ENCODE data around the gene KCMF1.
"Not testable (repeated sequence)": the region's sequence is repeated elsewhere in the genome, so short reads cannot be mapped to it uniquely, and the experiment has no call there.

The KCMF1 gene

GRCh38 chr2:84970868-84971509, at the start of gene KCMF1:
Gene KCMF1, plus strand, starts transcription at chr2:84971161. Its CDS starts 291 bp downstream, at chr2:84971452.
- DNase-seq: peak; percentile 19

GRCh38 chr2:84923009-84923408, 48.0 kb upstream of the KCMF1 start:
- DNase-seq: no peak

GRCh38 chr2:84924173-84925106, 46.5 kb upstream of the KCMF1 start:
- DNase-seq: peak; percentile 47

GRCh38 chr2:84925336-84925723, 45.6 kb upstream of the KCMF1 start:
- no peak for DNase-seq

- DNase-seq: peak; percentile 96
Measured at GRCh38 chr2:84925724-84926376, 45.1 kb upstream of the KCMF1 start.

GRCh38 chr2:84927275-84927627, 43.7 kb upstream of the KCMF1 start:
- DNase-seq: no peak

- no peak for DNase-seq
Measured at GRCh38 chr2:84931384-84931821, 39.6 kb upstream of the KCMF1 start.

- DNase-seq: peak; percentile 58
Measured at GRCh38 chr2:84938194-84938879, 32.6 kb upstream of the KCMF1 start.

GRCh38 chr2:84939426-84940087, 31.4 kb upstream of the KCMF1 start:
- peak; percentile 66 for DNase-seq

- no peak for DNase-seq
Measured at GRCh38 chr2:84940088-84940470, 30.9 kb upstream of the KCMF1 start.

- peak; percentile 72 for DNase-seq
Measured at GRCh38 chr2:84940831-84941412, 30.0 kb upstream of the KCMF1 start.

GRCh38 chr2:84942166-84942565, 28.8 kb upstream of the KCMF1 start:
- no peak for DNase-seq

- peak; percentile 80 for DNase-seq
Measured at GRCh38 chr2:84942964-84943421, 28.0 kb upstream of the KCMF1 start.

- no peak for DNase-seq
Measured at GRCh38 chr2:84944295-84944909, 26.6 kb upstream of the KCMF1 start.

GRCh38 chr2:84945838-84946203, 25.1 kb upstream of the KCMF1 start:
- not testable (repeated sequence) for DNase-seq

- DNase-seq: peak; percentile 89
Measured at GRCh38 chr2:84946204-84947009, 24.6 kb upstream of the KCMF1 start.

GRCh38 chr2:84947010-84947593, 23.9 kb upstream of the KCMF1 start:
- no peak for DNase-seq

- no peak for DNase-seq
Measured at GRCh38 chr2:84953535-84953934, 17.4 kb upstream of the KCMF1 start.

GRCh38 chr2:84954329-84954728, 16.6 kb upstream of the KCMF1 start:
- DNase-seq: no peak

Data from MV-4-11 (cell line).